Mucosa of stomach (tissue), 1 donor: ENCODE data around the gene MSMP.

ENCODE experiments used
- H3K27me3 ChIP-seq: one replicate; pipeline ENCODE4 v1.7.0; 2013; ENCODE audit warnings: mild to moderate bottlenecking, low read length; ENCODE audit not compliant: control insufficient read depth, insufficient read depth
- H3K36me3 ChIP-seq: one replicate; pipeline ENCODE4 v1.7.0; 2013; ENCODE audit warnings: low read length; ENCODE audit not compliant: control insufficient read depth, insufficient read depth
- H3K4me1 ChIP-seq: one replicate; pipeline ENCODE4 v1.7.0; 2013; ENCODE audit warnings: mild to moderate bottlenecking, low read length; ENCODE audit not compliant: control insufficient read depth, insufficient read depth
- H3K4me3 ChIP-seq: one replicate; pipeline ENCODE4 v1.7.0; 2013; ENCODE audit warnings: low read length
- H3K9ac ChIP-seq: one replicate; pipeline ENCODE4 v1.7.0; 2013; ENCODE audit warnings: mild to moderate bottlenecking, low read length, moderate library complexity
- H3K9me3 ChIP-seq: one replicate; pipeline ENCODE4 v1.7.0; 2013; ENCODE audit warnings: mild to moderate bottlenecking, low read length, moderate library complexity; ENCODE audit not compliant: control insufficient read depth
- donor health status: Pancreatic carcinoma.

The MSMP gene

DNA sequence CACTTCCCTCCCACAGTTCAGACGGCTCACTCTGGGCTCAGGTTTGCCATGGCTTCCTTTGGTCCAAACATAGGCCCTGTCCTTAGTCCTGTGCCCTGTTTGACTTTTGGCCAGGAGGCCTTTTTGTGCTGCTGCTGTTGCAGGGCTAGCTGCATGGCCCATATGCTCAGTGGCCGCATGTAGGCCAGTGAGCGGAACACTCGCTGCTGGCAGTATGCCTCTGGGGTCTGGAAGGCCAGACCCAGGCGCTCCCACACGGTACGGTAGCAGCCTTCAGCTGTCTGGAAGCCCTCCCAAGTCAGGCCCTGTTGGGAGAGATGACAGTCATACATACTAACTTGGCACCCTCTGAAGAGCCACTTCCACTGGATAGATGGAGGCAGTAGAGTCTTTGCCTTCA is 16.9 kb downstream of the MSMP start:
- no peaks in the 10 kb centered on the region for H3K9me3 ChIP-seq
- H3K4me3 ChIP-seq, result no peak overlapping the region
- peaks cover 14% of the 10 kb centered on the region for H3K4me1 ChIP-seq
- H3K36me3 ChIP-seq, result peaks cover 33% of the 10 kb centered on the region
- H3K9ac ChIP-seq, result no peak overlapping the region
- H3K27me3 ChIP-seq, result no peaks in the 10 kb centered on the region

DNA sequence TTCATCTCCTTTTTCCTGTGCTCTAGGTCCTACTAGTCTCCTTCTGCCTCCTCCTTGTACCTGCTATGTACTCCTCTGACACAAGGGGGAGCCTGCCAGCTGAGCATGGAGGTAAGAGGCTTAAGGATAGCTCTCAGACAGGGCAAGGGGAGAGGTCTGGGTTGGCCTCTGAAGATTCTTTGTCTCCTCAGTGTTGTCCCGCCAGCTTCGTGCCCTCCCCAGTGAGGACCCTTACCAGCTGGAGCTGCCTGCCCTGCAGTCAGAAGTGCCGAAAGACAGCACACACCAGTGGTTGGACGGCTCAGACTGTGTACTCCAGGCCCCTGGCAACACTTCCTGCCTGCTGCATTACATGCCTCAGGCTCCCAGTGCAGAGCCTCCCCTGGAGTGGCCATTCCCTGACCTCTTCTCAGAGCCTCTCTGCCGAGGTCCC is 17.9 kb downstream of the MSMP start:
- H3K36me3 ChIP-seq, result peaks cover 29% of the 10 kb centered on the region
- no peak overlapping the region for H3K4me3 ChIP-seq
- no peaks in the 10 kb centered on the region for H3K27me3 ChIP-seq
- H3K4me1 ChIP-seq, result peaks cover 14% of the 10 kb centered on the region
- no peaks in the 10 kb centered on the region for H3K9me3 ChIP-seq
- no peak overlapping the region for H3K9ac ChIP-seq

DNA sequence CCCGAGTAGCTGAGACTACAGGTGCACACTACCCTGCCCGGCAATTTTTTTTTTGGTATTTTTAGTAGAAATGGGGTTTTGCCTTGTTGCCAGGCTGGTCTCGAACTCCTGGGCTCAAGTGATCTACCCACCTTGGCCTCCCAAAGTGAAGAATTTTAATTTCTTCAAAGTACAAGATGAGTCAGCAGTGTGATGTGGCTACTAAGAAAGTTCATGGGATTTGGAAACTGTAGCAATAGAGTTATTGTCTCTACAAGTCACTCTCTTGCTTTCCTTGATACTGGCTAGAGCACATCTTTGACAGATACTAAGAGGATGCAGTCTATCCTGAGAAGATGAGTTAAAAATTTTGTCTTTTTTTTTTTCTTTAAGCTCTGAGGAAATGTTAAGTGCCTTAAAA is 20.0 kb downstream of the MSMP start:
- Histone ChIP-seq H3K27me3 (no peaks in the 10 kb centered on the region), H3K9ac (no peak overlapping the region), H3K4me3 (no peak overlapping the region), H3K9me3 (no peaks in the 10 kb centered on the region), H3K36me3 (peaks cover 25% of the 10 kb centered on the region), H3K4me1 (peaks cover 34% of the 10 kb centered on the region)

DNA sequence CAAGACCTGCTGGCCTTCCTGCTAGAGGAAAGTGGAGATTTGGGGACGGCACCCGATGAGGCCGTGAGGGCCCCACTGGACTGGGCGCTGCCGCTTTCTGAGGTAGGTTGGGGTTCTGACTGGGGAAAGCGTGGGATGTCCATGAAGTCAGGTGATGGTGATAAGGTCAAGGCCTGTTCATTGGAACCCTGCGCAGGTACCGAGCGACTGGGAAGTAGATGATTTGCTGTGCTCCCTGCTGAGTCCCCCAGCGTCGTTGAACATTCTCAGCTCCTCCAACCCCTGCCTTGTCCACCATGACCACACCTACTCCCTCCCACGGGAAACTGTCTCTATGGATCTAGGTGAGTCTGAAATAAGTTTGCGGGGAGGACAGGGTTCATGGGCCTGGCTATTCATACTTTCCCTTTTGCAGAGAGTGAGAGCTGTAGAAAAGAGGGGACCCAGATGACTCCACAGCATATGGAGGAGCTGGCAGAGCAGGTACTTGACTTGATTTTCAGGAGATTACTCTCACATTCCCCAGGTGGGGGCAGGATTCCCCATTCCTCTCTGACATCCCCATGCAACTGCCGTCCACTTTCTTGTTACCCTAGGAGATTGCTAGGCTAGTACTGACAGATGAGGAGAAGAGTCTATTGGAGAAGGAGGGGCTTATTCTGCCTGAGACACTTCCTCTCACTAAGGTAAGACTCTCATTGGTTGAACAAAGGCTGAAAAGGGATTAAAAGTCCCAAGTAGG is 21.1 kb downstream of the MSMP start:
- peaks cover 17% of the 10 kb centered on the region for H3K36me3 ChIP-seq
- H3K4me1 ChIP-seq, result peaks cover 42% of the 10 kb centered on the region
- no peaks in the 10 kb centered on the region for H3K27me3 ChIP-seq
- no peaks in the 10 kb centered on the region for H3K9me3 ChIP-seq
- peak overlapping the region; percentile 77 for H3K9ac ChIP-seq
- peak overlapping the region; percentile 91 for H3K4me3 ChIP-seq

DNA sequence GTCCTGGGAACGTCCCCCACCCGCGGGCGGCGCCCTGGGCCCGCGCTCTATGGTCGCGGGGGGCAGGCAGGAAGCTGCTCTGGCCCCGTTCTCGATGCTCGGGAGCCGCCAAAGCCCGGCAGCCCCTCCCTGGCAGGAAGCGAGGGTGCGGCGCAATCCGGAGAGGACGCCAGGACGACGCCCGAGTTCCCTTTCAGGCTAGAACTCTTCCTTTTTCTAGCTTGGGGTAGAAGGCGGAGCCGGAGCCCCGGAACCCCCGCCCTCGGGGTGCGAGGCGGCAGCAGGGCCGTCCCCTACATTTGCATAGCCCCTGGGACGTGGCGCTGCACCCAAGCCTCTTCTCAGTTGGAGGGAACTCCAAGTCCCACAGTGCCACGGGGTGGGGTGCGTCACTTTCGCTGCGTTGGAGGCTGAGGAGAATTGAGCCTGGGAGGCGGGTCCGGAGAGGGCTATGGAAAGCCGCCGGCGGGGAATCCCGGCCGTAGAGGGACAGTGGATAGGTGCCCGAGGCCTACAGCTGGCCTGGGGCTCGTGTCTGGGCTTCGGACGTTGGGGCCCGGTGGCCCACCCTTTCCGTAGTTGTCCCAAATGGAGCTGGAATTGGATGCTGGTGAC is 21.8 kb downstream of the MSMP start, which contains the start of the genes CREB3 and TLN1:
TSS of gene CREB3 (plus strand) at position 482 of the 615 bp plus-strand sequence. CDS start at position 589, 107 bp downstream.
TSS of gene TLN1 (minus strand) at position 11 of the 615 bp plus-strand sequence. CDS start 6,501 bp downstream, outside the sequence.
- Histone ChIP-seq H3K27me3 (no peaks in the 10 kb centered on the region), H3K9me3 (no peaks in the 10 kb centered on the region), H3K36me3 (peaks cover 10% of the 10 kb centered on the region), H3K4me3 (peak within 1 kb of the TSS; percentile 91), H3K9ac (peak within 1 kb of the TSS; percentile 77), H3K4me1 (peaks cover 49% of the 10 kb centered on the region)

DNA sequence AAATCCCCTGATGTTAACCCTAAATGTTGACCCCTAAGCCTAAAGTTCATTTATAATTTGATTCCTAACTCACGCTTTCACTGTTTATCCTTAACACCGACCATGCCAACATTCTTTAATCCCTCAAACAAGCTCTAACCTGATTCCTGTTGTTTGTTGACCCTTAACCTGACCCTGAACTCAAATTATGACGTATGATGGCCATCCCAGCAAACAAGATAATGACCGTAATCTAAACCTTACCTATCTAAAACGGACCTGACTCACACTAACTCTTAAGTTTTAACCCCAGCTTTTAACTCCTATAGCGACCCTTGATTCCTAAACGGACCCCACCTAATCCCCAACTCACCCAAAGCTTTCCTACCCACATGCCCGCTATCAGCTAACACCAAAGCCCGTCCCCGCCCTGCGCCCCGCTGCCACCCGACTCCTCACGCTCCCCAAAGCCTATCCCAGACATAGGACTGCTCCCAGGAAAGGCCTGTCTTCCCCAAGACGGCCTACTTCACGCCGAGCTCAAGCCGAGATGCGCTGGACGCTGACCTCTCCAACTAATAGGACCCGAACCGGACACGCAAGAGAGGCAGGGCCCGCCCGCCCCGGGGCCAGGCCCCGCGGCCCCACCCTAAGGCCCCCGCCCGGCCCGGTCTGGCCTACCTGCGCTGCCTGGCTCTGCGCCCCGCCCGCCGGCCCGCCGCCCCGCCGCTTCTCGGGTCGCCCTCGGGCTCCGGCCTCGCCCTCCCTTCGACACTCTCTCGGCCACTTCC is 22.5 kb downstream of the MSMP start:
- Histone ChIP-seq H3K4me3 (peak overlapping the region; percentile 52), H3K36me3 (peaks cover 5% of the 10 kb centered on the region), H3K9me3 (no peaks in the 10 kb centered on the region), H3K27me3 (no peaks in the 10 kb centered on the region), H3K4me1 (peaks cover 54% of the 10 kb centered on the region), H3K9ac (peak overlapping the region; percentile 77)

DNA sequence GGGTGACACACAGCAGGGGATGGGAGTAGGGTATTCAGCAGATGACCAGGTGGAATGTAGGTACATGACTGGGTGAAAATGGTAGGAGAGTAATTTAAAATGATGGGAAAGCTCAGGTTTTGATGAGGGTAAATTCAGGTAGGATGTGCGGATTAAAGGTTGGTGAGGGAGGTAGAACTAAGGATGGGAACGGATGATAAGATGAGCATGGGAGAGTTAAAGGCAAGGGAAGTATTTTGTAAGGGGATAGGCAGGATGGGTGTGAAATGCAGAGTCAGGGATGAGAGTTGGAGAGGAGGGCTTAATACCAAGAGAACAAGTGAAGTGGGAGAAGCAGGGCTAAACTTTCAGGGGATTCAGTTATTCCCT is 23.6 kb downstream of the MSMP start:
- Histone ChIP-seq H3K27me3 (no peaks in the 10 kb centered on the region), H3K9ac (peak overlapping the region; percentile 77), H3K4me3 (peak overlapping the region; percentile 27), H3K4me1 (peaks cover 58% of the 10 kb centered on the region), H3K36me3 (peaks cover 3% of the 10 kb centered on the region), H3K9me3 (no peaks in the 10 kb centered on the region)

DNA sequence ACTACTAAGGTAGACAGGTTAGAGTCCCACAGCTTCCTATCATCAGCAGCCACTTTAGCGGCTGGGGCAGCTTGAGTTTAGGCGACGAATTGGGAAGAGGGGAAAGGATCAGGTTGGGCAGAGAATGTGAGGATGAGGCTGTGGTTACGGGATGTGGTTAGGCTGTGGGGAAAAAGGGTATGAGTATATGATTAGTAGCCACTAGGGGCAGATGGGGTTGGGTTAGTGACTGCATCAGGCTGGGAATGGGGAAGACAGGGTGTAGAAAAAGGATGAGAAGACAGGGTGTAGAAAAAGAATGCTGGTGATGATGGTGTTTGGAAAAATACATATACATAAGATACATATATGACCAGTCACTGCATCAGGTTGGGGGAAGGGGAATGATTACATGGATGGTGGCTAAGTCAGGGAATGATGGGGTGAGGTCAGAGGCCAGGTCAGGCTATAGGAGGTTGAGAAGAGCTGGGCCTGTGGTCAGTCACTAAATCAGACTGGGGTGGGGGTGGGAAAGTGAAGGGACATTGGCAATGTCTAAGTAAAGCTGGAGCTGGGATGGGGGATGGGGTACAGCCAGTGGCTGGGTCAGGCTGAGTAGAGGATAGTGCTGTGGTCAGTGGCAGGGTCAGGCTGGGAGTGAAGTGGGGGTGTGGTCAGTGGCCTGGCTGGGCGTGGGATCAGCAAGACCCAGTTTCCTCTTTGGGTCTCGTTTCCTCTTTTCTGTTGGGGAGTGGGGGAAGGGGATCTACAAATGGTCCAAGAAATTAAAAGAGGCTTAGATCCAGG is 24.2 kb downstream of the MSMP start:
- peaks cover 58% of the 10 kb centered on the region for H3K4me1 ChIP-seq
- no peaks in the 10 kb centered on the region for H3K27me3 ChIP-seq
- H3K4me3 ChIP-seq, result peak overlapping the region; percentile 27
- H3K36me3 ChIP-seq, result peaks cover 6% of the 10 kb centered on the region
- H3K9ac ChIP-seq, result peak overlapping the region; percentile 77
- no peaks in the 10 kb centered on the region for H3K9me3 ChIP-seq

DNA sequence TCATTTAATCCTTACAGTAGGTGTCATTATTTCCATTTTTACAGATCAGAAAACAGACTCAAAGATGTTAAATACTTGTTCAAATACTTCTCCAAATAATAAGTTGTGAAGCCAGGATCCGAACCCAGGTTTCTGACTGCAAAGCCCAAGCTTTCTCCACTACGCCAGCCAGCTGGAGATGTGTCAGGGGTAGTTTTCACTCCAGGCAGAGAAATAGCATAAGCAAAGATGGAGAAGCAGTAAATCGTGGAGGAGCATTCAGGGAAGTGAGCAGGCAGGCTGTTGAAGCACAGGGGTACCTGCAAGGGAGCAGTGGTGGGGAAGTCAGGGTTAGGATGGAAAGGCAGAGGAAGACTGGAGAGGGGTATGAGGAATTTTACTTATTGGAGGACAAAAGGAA is 25.0 kb downstream of the MSMP start:
- Histone ChIP-seq H3K27me3 (no peaks in the 10 kb centered on the region), H3K4me1 (peaks cover 57% of the 10 kb centered on the region), H3K9ac (peak overlapping the region; percentile 8), H3K4me3 (no peak overlapping the region), H3K9me3 (no peaks in the 10 kb centered on the region), H3K36me3 (peaks cover 14% of the 10 kb centered on the region)

DNA sequence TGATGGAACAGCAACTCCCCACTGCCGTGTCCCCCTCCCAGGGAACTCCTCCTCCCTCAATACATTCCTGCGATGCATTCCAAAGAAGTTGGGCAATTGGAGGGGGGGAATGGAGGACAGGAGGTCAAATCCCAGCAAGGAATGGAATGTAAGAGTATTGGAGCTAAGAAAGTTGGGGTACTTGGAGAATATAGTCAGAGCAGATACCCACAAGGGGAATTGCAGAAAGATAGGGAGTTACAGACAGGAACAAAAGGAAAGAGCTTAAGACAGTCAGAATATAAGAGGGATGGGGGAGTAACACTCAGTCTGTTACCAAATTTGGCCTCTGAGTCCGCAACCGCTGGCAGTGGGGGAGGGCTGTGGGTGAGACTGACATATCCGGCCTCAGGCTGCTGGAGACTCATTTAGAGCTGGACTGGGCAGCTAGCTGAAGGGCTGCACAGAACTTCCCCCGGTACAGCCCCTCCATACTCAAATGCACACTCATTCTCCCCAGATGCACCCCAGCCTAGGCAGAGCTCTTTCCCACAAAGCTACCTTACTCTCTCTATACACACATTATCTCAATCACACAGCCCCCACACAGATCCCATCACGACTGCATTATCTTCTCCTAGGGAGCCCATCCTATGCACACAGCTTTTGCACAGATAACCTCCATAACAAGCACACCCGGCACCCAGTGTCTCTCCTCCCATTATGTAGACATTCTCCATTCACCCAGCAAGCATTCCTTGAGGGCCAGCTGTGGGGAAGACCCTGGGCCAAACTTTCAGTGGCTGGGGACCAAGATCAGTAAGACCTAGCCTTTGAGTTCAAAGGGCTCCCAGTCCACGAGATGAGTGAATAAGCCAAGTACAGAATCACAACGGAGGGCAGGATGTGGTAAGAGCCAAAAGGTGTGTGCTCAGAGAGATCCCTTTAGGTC is 25.8 kb downstream of the MSMP start:
- H3K36me3 ChIP-seq, result peaks cover 22% of the 10 kb centered on the region
- no peak overlapping the region for H3K4me3 ChIP-seq
- H3K9ac ChIP-seq, result peak overlapping the region; percentile 60
- H3K9me3 ChIP-seq, result no peaks in the 10 kb centered on the region
- no peaks in the 10 kb centered on the region for H3K27me3 ChIP-seq
- peaks cover 49% of the 10 kb centered on the region for H3K4me1 ChIP-seq

DNA sequence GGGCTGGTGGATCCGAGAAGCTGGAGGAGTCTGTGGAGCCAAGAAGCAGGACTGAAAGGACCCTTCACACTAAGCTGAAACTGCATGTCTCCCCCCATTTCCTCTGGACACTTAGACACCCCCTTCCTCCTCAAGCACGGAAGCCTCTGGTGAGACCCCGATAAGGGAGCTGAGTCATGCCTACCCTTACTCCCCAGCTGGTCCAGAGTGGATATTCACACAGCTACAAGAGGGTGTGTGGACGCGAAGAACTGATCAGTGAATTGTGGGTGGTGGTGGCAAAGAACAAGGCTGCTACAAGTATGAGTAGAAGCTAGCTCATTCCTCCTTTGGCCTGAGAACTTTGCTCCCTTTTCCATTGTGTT is 26.4 kb downstream of the MSMP start:
- no peaks in the 10 kb centered on the region for H3K27me3 ChIP-seq
- H3K36me3 ChIP-seq, result peaks cover 24% of the 10 kb centered on the region
- peak overlapping the region; percentile 60 for H3K9ac ChIP-seq
- no peaks in the 10 kb centered on the region for H3K9me3 ChIP-seq
- H3K4me3 ChIP-seq, result no peak overlapping the region
- peaks cover 44% of the 10 kb centered on the region for H3K4me1 ChIP-seq
